ENCODE data around the gene NID2.

GRCh38 chr14:51957950-51958349, 110.9 kb downstream of the NID2 start:
- TF ChIP-seq, protein P1, sequence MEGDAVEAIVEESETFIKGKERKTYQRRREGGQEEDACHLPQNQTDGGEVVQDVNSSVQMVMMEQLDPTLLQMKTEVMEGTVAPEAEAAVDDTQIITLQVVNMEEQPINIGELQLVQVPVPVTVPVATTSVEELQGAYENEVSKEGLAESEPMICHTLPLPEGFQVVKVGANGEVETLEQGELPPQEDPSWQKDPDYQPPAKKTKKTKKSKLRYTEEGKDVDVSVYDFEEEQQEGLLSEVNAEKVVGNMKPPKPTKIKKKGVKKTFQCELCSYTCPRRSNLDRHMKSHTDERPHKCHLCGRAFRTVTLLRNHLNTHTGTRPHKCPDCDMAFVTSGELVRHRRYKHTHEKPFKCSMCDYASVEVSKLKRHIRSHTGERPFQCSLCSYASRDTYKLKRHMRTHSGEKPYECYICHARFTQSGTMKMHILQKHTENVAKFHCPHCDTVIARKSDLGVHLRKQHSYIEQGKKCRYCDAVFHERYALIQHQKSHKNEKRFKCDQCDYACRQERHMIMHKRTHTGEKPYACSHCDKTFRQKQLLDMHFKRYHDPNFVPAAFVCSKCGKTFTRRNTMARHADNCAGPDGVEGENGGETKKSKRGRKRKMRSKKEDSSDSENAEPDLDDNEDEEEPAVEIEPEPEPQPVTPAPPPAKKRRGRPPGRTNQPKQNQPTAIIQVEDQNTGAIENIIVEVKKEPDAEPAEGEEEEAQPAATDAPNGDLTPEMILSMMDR (IDR thresholded peaks at IDR 0.05 in 4 of 5, conservative IDR thresholded peaks at IDR 0.05 in 1 of 5) = no peak
- no peak for TF ChIP-seq POLR2A (IDR thresholded peaks at IDR 0.05)

Measured in gastrocnemius medialis (tissue), 4 donors.